Transverse colon (tissue), 4 donors: Measurements from ENCODE around the gene POLR1F. TPM values are rescaled to one million over a fixed set of nuclear protein-coding genes. Genes with fewer than 3 reads are reported as not detected.

Experiments
- DNase-seq: peaks from one replicate; pipeline ENCODE4 v3.0.0-alpha.2; 2019
- H3K27ac ChIP-seq, 4 donors: fragments of 200-600 bp; sonication (generic); 2 replicates each; pipeline ENCODE4 v1.5.1; 2016 to 2018; ENCODE audit warnings: inconsistent platforms in 4 of 4
- H3K27me3 ChIP-seq: fragments of 200-600 bp; sonication (generic); 2 replicates; pipeline ENCODE4 v1.5.1; 2017; ENCODE audit warnings: inconsistent platforms
- H3K36me3 ChIP-seq, 4 donors: fragments of 200-600 bp; sonication (generic); 2 replicates each; pipeline ENCODE4 v1.5.1; 2017 to 2019; ENCODE audit warnings: inconsistent platforms in 4 of 4
- H3K4me1 ChIP-seq, 4 donors: fragments of 200-600 bp; sonication (generic); 2 replicates each; pipeline ENCODE4 v1.5.1; 2017 to 2020; ENCODE audit warnings: inconsistent platforms in 4 of 4
- H3K4me3 ChIP-seq, 4 donors: fragments of 200-600 bp; sonication (generic); 1 replicate in 1 of 4; 2 replicates in 3 of 4; pipeline versions ENCODE4 v1.5.1 to v1.6.1; 2017 to 2019; ENCODE audit warnings: inconsistent platforms in 4 of 4
- H3K9me3 ChIP-seq, 2 donors: fragments of 200-600 bp; sonication (generic); 2 replicates each; pipeline ENCODE4 v1.5.1; 2017 to 2019; ENCODE audit warnings: inconsistent platforms in 2 of 2
- CTCF ChIP-seq, 5 experiments: fragments of 200-600 bp in 3 of 5; fragments of 450-650 bp in 2 of 5; sonication (generic) in 3 of 5; IDR thresholded peaks; 1 replicate in 2 of 5; 2 replicates in 3 of 5; pipeline ENCODE4 v1.5.1; 2016 to 2017; ENCODE audit warnings: antibody characterized with exemption in 5 of 5, inconsistent platforms in 3 of 5, mild to moderate bottlenecking in 2 of 5, moderate library complexity in 1 of 5
- EP300 ChIP-seq: sonication (generic); formaldehyde crosslinking; IDR thresholded peaks from one replicate; pipeline ENCODE4 v1.6.1; 2017; ENCODE audit warnings: antibody characterized with exemption, low read depth
- POLR2A ChIP-seq: fragments of 450-650 bp; IDR thresholded peaks from one replicate; pipeline ENCODE4 v1.6.1; 2016; ENCODE audit warnings: antibody characterized with exemption, mild to moderate bottlenecking, moderate library complexity
- POLR2AphosphoS5 ChIP-seq, 3 donors: sonication (generic); formaldehyde crosslinking; IDR thresholded peaks; one replicate each; pipeline ENCODE4 v1.6.1; 2016; ENCODE audit warnings: antibody characterized with exemption in 3 of 3
- WGBS, 2 donors: methylation state at CpG; one replicate each; pipeline ENCODE4 v1.1.5; 2018; ENCODE audit warnings: low coverage in 1 of 2; 5-methylcytosine and 5-hydroxymethylcytosine counted together
- in situ Hi-C, 4 donors: fragments of 200-750 bp; cut with MboI; loops; one replicate each; pipeline versions ENCODE4 v1.15.0 to v1.15.1; 2017; ENCODE audit warnings: low sequenced_read_pairs in 3 of 4, low pct_ligation_motif_present in 1 of 4, low pct_unique_long_range_greater_than_20kb in 1 of 4
- intact Hi-C: fragments of 100-400 bp; cut with DNase I; formaldehyde crosslinking; loops from one replicate; pipeline ENCODE4 v1.15.1; 2023; ENCODE audit warnings: low total_unique reads
- total RNA-seq, 4 donors: library from RNA; depleted of rRNA; stranded (reverse); fragments of >200 nt; gene quantifications; one replicate each; pipeline ENCODE4 v1.1.0, GENCODE V29; 2016

POLR1F gene
- total RNA-seq, 4 donors from 2014 or later = 0.20 to 7.5 (median 3.7) TPM

DNA sequence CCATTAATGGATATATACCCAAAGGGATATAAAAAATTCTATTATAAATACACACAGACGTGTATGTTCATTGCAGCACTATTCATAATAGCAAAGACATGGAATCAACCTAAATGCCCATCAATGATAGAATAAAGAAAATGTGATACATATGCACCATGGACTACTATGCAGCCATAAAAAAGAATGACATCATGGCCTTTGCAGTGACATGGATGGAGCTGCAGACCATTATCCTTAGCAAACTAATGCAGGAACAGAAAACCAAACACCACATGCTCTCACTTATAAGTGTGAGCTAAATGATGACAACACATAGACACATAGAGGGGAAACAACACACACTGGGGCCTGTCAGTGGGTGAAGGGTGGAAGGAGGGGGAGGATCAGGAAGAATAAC is 33.0 kb downstream of the POLR1F start:
- no peaks in the 10 kb centered on the region for H3K4me1 ChIP-seq
- TF ChIP-seq POLR2AphosphoS5 (IDR thresholded peaks at IDR 0.05) (no peak), CTCF (IDR thresholded peaks at IDR 0.05) (no peak), POLR2A (no peak), EP300 (no peak)
- H3K27me3 ChIP-seq = no peaks in the 10 kb centered on the region
- in situ Hi-C loops (no loop called here), intact Hi-C loops (no loop called here)
- no peaks in the 10 kb centered on the region for H3K36me3 ChIP-seq
- no peak for DNase-seq
- WGBS, 2 donors = 85 to 100% methylated on average over 1 of the region's 1 CpG
- H3K27ac ChIP-seq = no peak overlapping the region
- H3K9me3 ChIP-seq = no peaks in the 10 kb centered on the region
- H3K4me3 ChIP-seq = no peak overlapping the region

- no peaks in the 10 kb centered on the region for H3K27me3 ChIP-seq
- no peaks in the 10 kb centered on the region for H3K4me1 ChIP-seq
- TF ChIP-seq POLR2A (no peak), EP300 (no peak), POLR2AphosphoS5 (IDR thresholded peaks at IDR 0.05) (no peak)
- no peak for DNase-seq
- 82 to 86% methylated on average over 5 of the region's 5 CpGs for WGBS, 2 donors
- intact Hi-C loops (no loop called here), in situ Hi-C loops (loop anchor here in 1 of 4 donors (25.0 kb wide), 1 partner anchor 987 kb away; no protein-coding TSS in a partner anchor)
- no peaks in the 10 kb centered on the region for H3K36me3 ChIP-seq
- H3K27ac ChIP-seq = no peak overlapping the region
- no peaks in the 10 kb centered on the region for H3K9me3 ChIP-seq
- H3K4me3 ChIP-seq = no peak overlapping the region
Observed at GRCh38 chr7:19674266-19674960, 34.4 kb downstream of the POLR1F start.

- TF ChIP-seq CTCF (IDR thresholded peaks at IDR 0.05) (no peak), POLR2A (no peak), EP300 (no peak), POLR2AphosphoS5 (IDR thresholded peaks at IDR 0.05) (no peak)
- Histone ChIP-seq H3K27me3 (no peaks in the 10 kb centered on the region), H3K27ac (no peak overlapping the region), H3K4me1 (no peaks in the 10 kb centered on the region), H3K36me3 (no peaks in the 10 kb centered on the region), H3K4me3 (no peak overlapping the region), H3K9me3 (no peaks in the 10 kb centered on the region)
- intact Hi-C loops (no loop called here), in situ Hi-C loops (loop anchor here in 1 of 4 donors (25.0 kb wide), 1 partner anchor 984 kb away; no protein-coding TSS in a partner anchor)
- WGBS, 2 donors = 78 to 92% methylated on average over 1 of the region's 1 CpG
- no peak for DNase-seq
Observed at GRCh38 chr7:19670806-19671205, 38.0 kb downstream of the POLR1F start.

DNA sequence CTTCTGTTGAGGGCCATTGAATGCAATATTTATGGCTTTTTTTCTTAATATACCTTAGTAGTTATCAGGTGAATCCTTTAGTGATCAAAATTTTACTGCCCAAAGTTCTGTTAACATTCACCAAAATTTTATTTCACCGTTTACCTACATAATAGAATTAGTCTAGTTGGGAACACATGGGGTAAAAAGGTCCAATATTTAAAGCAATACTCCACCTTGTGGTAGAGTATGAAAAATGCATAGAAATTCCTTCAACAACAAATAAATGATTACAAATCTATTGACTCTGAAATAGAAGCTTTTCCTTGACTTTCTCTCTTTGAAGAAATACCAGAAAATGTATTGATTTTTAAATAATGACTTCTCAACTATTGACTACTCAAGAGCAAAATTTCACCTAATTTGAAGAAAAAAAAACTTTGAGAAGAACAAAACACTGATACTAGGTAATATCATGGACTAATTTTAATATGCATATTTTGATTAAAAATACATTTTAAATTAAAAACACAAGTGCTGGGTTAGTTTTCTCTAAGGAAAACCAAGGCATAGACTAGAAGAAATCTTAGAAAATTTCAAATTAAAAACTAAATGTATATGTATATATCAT is 43.3 kb downstream of the POLR1F start:
- WGBS, 2 donors = 0 to 4% methylated on average over 1 of the region's 1 CpG
- in situ Hi-C loops = loop anchor here in 1 of 4 donors (25.0 kb wide), 1 partner anchor 978 kb away; no protein-coding TSS in a partner anchor
- TF ChIP-seq POLR2A (no peak), CTCF (IDR thresholded peaks at IDR 0.05) (peak; percentile 35 to 59 (median 49))
- Histone ChIP-seq H3K4me1 (peaks cover 0 to 6% (median 0%) of the 10 kb centered on the region in 4 donors), H3K27me3 (no peaks in the 10 kb centered on the region), H3K9me3 (no peaks in the 10 kb centered on the region), H3K36me3 (no peaks in the 10 kb centered on the region), H3K4me3 (no peak overlapping the region), H3K27ac (no peak overlapping the region)
- no peak for DNase-seq
- intact Hi-C loops = no loop called here
